GM19351 (cell line): Measurements from ENCODE around the gene PRPF31.
A peak's percentile ranks its signal among the peaks of the same experiment; 100 is the strongest.
"Not testable (repeated sequence)": the region's sequence is repeated elsewhere in the genome, so short reads cannot be mapped to it uniquely, and the experiment has no call there.

ENCODE experiments used
- ATAC-seq: cut with Tn5 transposase; IDR thresholded peaks from one replicate; pipeline ENCODE4 v1.9.1; 2021; ENCODE audit warnings: mild to moderate bottlenecking, moderate library complexity; ENCODE audit not compliant: unreplicated experiment

The PRPF31 gene

GRCh38 chr19:54115109-54116063 is at the start of gene PRPF31, which contains the start of gene TFPT:
TSS of gene PRPF31 (plus strand) at chr19:54115754. CDS start at chr19:54118279, 2,525 bp downstream.
TSS of gene TFPT (minus strand) at chr19:54115657. CDS start at chr19:54115269, 388 bp downstream.
- peak; percentile 86 for ATAC-seq

DNA sequence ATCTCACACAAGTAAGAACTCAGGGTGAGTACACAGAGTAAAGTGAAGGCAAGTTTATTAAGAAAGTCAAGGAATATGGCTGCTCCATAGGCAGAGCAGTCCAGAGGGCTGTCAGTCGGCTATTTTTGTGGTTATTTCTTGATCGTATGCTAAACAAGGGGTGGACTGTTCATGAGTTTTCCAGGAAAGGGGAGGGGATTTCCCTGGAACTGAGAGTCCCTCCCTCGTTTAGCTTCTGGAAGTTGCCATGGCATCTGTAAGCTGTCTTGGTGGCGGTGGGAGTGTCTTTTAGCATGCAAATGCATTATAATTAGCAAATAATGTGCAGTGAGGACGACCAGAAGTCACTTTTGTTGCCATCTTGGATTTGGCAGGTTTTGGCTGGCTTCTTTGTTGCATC is 46.1 kb upstream of the PRPF31 start:
- ATAC-seq = no peak

DNA sequence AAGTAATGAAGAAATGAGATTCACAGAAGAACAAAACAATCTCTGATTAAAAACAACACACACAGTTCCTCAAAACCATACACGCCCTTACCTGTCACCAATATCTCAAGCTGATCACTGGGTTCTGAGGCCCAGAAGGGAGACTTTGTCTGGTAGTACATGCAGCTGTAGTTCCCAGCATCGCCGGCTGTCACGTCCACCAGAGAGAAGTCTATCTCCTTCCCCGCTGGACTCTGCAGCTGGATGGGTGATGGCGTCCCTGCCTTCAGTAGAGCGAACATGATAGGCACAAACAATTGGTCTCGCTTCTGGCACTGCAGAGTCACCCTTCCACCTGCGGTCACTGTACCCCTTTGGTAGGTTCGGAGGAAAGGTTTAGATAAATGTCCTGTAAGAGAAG is 41.7 kb upstream of the PRPF31 start:
- no peak for ATAC-seq

GRCh38 chr19:54074851-54075250 is 40.7 kb upstream of the PRPF31 start:
- no peak for ATAC-seq

- ATAC-seq = no peak
Measured at GRCh38 chr19:54077334-54077733, 38.2 kb upstream of the PRPF31 start.

GRCh38 chr19:54081032-54081431 is 34.5 kb upstream of the PRPF31 start, which contains the start of gene TARM1:
TSS of gene TARM1 (minus strand) at chr19:54081365. CDS start at chr19:54081340, 25 bp downstream.
- no peak for ATAC-seq

GRCh38 chr19:54084410-54084809 is 31.1 kb upstream of the PRPF31 start:
- no peak for ATAC-seq

DNA sequence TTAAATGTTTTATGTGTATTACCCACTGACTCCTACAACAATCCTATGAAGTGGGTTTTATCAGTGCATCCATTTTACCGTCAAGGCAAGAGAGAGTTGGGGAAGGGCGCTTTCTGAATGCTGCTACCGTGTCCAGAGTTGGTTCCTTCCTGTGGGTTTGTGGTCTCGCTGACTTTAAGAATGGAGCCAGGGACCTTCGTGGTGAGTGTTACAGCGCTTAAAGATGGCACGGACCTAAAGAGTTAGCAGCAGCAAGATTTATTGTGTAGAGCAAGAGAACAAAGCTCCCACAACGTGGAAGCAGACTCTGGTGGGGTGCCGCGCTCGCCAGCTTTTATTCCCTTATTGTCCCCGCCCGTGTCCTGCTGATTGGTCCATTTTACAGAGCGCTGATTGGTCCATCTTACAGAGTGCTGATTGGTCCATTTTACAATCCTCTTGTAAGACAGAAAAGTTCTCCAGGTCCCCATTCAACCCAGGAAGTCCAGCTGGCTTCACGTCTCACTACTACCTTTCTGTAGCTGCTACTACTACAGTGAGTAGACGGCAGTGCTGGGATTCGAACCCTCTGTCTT is 21.0 kb upstream of the PRPF31 start:
- no peak for ATAC-seq

GRCh38 chr19:54095136-54095858 is 20.3 kb upstream of the PRPF31 start:
- no peak for ATAC-seq

GRCh38 chr19:54095859-54096616 is 19.5 kb upstream of the PRPF31 start:
- not testable (repeated sequence) for ATAC-seq

DNA sequence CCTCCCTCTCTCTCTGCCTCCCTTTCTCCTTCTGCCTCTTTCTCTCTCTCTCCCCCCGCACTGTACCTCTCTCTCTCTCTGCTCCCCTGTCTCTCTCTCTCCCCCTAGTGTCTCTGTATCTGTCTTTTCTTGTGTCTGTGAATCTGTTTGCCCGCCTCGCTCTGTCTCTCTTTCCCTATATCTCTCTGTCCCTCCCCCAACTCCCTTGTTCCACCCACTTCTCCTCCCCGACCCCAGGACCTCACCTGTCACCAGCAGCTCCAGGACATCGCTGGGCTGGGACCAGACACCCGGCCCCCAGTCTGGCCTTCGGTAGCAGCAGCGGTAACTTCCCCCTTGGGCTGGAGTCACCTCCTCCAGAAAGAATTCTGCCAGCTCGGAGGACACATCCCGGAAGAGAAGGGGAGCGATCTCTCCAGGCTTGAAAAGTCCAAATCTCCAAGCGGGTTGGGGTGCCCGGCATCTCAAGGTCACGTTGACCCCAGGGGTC is 18.9 kb upstream of the PRPF31 start:
- ATAC-seq = no peak

GRCh38 chr19:54099190-54099902 is 16.2 kb upstream of the PRPF31 start:
- no peak for ATAC-seq

DNA sequence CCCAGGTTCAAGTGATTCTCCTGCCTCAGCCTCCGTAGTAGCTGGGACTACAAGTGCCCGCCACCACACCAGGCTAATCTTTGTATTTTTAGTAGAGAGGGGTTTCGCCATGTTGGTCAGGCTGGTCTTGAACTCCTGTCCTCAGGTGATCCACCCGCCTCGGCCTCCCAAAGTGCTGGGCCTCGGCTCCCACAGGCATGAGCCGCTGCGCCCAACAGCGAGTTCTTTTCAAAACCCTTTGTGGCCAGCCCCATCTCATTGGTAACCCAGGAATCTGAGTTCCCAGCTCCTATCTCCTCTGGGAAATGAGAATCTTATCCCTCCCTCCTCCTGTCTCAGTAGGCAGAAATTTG is 15.7 kb upstream of the PRPF31 start:
- not testable (repeated sequence) for ATAC-seq

- no peak for ATAC-seq
Measured at GRCh38 chr19:54100561-54100960, 15.0 kb upstream of the PRPF31 start, which contains the start of gene OSCAR. TSS of gene OSCAR (minus strand) at chr19:54100803. CDS start at chr19:54100792, 11 bp downstream.

DNA sequence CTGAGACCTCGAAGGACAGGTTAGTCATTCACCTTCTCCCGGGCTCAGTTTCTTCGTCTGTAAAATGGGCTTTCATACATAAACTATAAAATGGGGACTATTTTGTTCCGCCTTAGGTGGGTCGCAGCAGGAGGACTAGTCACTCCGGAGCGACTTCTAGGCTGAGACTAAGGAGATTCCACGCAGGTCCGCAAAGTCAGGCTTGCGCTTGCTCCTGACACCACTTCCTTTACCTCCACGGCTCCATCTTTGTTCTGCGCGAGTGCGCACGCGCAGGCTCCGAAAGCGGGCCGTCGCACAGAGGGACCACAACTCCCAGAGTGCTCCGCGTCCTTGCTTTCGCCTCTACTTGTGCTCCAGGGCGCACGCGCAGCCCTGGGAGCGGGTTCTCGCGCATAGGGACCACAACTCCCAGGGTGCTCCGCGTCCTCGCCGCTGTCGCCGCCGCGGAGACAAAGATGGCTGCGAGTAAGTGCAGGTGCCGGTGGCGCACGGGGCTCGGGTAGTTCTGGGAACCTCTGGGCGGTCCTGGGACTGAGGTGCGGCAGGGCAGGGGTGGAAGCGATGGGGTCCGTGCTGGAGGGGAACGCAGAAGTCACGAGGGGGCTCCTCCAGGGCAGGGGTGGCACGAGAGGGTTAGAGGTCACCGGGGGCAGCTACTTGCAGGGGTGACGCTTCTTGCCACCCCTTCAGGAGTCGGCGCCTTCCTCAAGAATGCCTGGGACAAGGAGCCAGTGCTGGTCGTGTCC is 13.0 kb upstream of the PRPF31 start, which contains the start of gene NDUFA3:
Gene NDUFA3 (plus strand): TSS at position 435 of the 749 bp plus-strand sequence. CDS start 24 bp downstream, at position 459.
- peak; percentile 97 for ATAC-seq

- no peak for ATAC-seq
Measured at GRCh38 chr19:54104998-54105715, 10.4 kb upstream of the PRPF31 start.

DNA sequence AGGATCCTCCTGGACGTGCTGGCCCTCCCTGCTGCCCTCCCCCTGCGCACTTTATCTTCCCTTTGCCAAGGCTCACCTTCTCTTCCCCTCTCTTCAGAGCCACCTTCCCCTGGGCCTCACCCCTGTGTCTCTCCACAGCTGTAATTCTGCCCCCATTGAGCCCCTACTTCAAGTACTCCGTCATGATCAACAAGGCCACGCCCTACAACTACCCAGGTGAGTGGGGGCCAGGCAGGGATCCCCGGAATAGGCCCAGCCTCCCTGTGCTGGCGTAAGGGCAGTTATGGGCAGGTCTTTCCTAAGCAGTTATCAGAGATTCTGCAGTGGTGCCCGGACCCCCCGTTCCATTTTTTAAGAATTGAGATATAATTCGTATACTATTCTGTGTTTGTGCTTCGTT is 9.8 kb upstream of the PRPF31 start:
- no peak for ATAC-seq

DNA sequence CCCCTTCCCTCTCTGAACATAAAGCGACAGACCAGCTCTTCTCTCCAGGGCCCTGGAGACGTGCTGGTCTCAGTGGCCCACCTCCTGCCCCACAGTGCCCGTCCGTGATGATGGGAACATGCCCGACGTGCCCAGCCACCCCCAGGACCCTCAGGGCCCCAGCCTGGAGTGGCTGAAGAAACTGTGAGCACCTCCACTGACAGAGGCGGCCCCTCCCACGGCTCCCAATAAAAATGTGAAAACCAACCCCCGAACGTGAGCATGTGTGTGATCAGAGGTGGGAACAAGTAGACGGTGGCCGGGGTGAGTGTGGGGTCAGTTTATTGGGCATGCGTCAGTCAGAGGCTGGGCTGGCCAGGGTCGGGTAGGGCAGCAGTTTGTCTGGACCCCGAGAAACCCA is 8.8 kb upstream of the PRPF31 start:
- no peak for ATAC-seq
